B cell (primary cell): ENCODE results near the gene DENND2A.

Experiments
- CTCF ChIP-seq: fragments of 200-600 bp; IDR thresholded peaks from one replicate; pipeline ENCODE4 v1.8.0; 2022; ENCODE audit warnings: antibody characterized with exemption, mild to moderate bottlenecking
- EZH2 ChIP-seq: IDR thresholded peaks from 2 replicates; pipeline ENCODE4 v1.6.1; 2012; ENCODE audit warnings: borderline replicate concordance, low read depth, mild to moderate bottlenecking, moderate library complexity, low read length; ENCODE audit not compliant: insufficient read depth, poor library complexity, severe bottlenecking

GRCh38 chr7:140501966-140502365 is 138.6 kb downstream of the DENND2A start:
- no peak for TF ChIP-seq CTCF
- TF ChIP-seq EZH2: no peak
